MM.1S (cell line): ENCODE results near the gene REG1A.

Experiments
- DNase-seq: peaks from one replicate; pipeline ENCODE4 v3.0.0-alpha.2; 2015
- H2AFZ ChIP-seq: fragments of 300-600 bp; sonication (generic); 2 replicates; pipeline ENCODE4 v1.6.0; 2016; ENCODE audit warnings: antibody characterized with exemption, low read length
- H3F3A ChIP-seq: fragments of 300-600 bp; sonication (generic); 2 replicates; pipeline ENCODE4 v1.6.1; 2016; ENCODE audit warnings: mild to moderate bottlenecking, antibody characterized with exemption, low read length, moderate library complexity, mixed read lengths; ENCODE audit not compliant: insufficient read depth
- H3K27ac ChIP-seq: fragments of 300-600 bp; sonication (generic); 2 replicates; pipeline ENCODE4 v1.5.1; 2016; ENCODE audit warnings: mild to moderate bottlenecking, low read length
- H3K27me3 ChIP-seq: fragments of 300-600 bp; sonication (generic); replicated peaks from 2 replicates; pipeline ENCODE4 v1.6.0; 2016; ENCODE audit warnings: low read length; ENCODE audit not compliant: insufficient read depth
- H3K36me3 ChIP-seq: fragments of 300-600 bp; sonication (generic); replicated peaks from 2 replicates; pipeline ENCODE4 v1.6.1; 2016; ENCODE audit warnings: mild to moderate bottlenecking, low read length, mixed read lengths; ENCODE audit not compliant: insufficient read depth
- H3K4me1 ChIP-seq: fragments of 300-600 bp; sonication (generic); 2 replicates; pipeline ENCODE4 v1.6.1; 2016; ENCODE audit warnings: low read length, mixed read lengths
- H3K4me2 ChIP-seq: fragments of 300-600 bp; sonication (generic); 2 replicates; pipeline ENCODE4 v1.6.0; 2016; ENCODE audit warnings: low read depth, low read length
- H3K4me3 ChIP-seq: fragments of 300-600 bp; sonication (generic); 2 replicates; pipeline ENCODE4 v1.5.1; 2016; ENCODE audit warnings: low read length, mixed read lengths
- H3K79me2 ChIP-seq: fragments of 300-600 bp; sonication (generic); 2 replicates; pipeline ENCODE4 v1.6.1; 2016; ENCODE audit warnings: mixed run types, low read length, mixed read lengths
- H3K9ac ChIP-seq: fragments of 300-600 bp; sonication (generic); 2 replicates; pipeline ENCODE4 v1.6.1; 2016; ENCODE audit warnings: low read length, mixed read lengths
- H3K9me2 ChIP-seq: fragments of 300-600 bp; sonication (generic); replicated peaks from 2 replicates; pipeline ENCODE4 v1.6.1; 2016; ENCODE audit warnings: mild to moderate bottlenecking, low read length, mixed read lengths; ENCODE audit not compliant: insufficient read depth
- H3K9me3 ChIP-seq: fragments of 300-600 bp; sonication (generic); replicated peaks from 2 replicates; pipeline ENCODE4 v1.6.1; 2016; ENCODE audit warnings: mild to moderate bottlenecking, low read length, mixed read lengths; ENCODE audit not compliant: insufficient read depth
- H4K20me1 ChIP-seq: fragments of 300-600 bp; sonication (generic); 2 replicates; pipeline ENCODE4 v1.6.1; 2016; ENCODE audit warnings: mild to moderate bottlenecking, low read length, moderate library complexity, mixed read lengths; ENCODE audit not compliant: insufficient read depth
- EZH2 ChIP-seq: fragments of 300-600 bp; sonication (generic); optimal IDR thresholded peaks from 2 replicates; pipeline ENCODE3; 2017; ENCODE audit warnings: low read depth, mild to moderate bottlenecking, antibody characterized with exemption, low read length, mixed read lengths
- EZH2phosphoT487 ChIP-seq: fragments of 300-600 bp; sonication (generic); IDR thresholded peaks from 2 replicates; pipeline ENCODE4 v1.6.1; 2018; ENCODE audit warnings: antibody characterized with exemption, low read length
- TF ChIP-seq, protein P1 (sequence below): fragments of 300-600 bp; sonication (generic); IDR thresholded peaks from 2 replicates; pipeline ENCODE4 v1.5.1; 2016; ENCODE audit warnings: antibody characterized with exemption, low read length, mixed read lengths

Gene REG1A

DNA sequence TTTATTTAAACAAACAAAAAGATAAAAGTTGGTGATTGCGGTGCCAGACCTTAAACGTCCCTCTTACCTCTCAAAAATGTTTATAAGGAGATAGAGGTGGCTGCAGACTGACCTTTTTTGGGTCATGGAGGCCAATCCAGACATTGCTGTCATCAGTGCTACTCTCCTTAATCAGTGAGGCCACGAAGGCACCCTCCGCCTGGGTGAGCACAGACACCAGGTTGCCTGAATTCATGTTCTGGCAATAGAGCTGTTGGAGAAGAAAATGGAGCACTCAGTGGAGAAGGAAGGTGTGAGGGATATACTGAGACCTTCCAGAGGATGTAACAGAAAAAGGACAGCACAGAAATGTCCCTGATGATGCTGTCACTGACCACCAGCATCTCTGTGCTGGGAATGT, 34.0 kb upstream of the REG1A start:
- no peaks in the 10 kb centered on the region for H3K4me1 ChIP-seq
- no peaks in the 10 kb centered on the region for H3K36me3 ChIP-seq
- no peak overlapping the region for H3K4me3 ChIP-seq
- H3K27ac ChIP-seq = no peak overlapping the region
- TF ChIP-seq EZH2phosphoT487 = no peak
- no peak for TF ChIP-seq EZH2
- TF ChIP-seq, protein P1, sequence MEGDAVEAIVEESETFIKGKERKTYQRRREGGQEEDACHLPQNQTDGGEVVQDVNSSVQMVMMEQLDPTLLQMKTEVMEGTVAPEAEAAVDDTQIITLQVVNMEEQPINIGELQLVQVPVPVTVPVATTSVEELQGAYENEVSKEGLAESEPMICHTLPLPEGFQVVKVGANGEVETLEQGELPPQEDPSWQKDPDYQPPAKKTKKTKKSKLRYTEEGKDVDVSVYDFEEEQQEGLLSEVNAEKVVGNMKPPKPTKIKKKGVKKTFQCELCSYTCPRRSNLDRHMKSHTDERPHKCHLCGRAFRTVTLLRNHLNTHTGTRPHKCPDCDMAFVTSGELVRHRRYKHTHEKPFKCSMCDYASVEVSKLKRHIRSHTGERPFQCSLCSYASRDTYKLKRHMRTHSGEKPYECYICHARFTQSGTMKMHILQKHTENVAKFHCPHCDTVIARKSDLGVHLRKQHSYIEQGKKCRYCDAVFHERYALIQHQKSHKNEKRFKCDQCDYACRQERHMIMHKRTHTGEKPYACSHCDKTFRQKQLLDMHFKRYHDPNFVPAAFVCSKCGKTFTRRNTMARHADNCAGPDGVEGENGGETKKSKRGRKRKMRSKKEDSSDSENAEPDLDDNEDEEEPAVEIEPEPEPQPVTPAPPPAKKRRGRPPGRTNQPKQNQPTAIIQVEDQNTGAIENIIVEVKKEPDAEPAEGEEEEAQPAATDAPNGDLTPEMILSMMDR = no peak
- no peaks in the 10 kb centered on the region for H3K9me2 ChIP-seq
- H3K79me2 ChIP-seq = no peaks in the 10 kb centered on the region
- H3K4me2 ChIP-seq = no peak overlapping the region
- no peak overlapping the region for H2AFZ ChIP-seq
- no peaks in the 10 kb centered on the region for H3K27me3 ChIP-seq
- no peaks in the 10 kb centered on the region for H3F3A ChIP-seq
- no peaks in the 10 kb centered on the region for H4K20me1 ChIP-seq
- no peak overlapping the region for H3K9ac ChIP-seq
- DNase-seq = no peak
- no peaks in the 10 kb centered on the region for H3K9me3 ChIP-seq

DNA sequence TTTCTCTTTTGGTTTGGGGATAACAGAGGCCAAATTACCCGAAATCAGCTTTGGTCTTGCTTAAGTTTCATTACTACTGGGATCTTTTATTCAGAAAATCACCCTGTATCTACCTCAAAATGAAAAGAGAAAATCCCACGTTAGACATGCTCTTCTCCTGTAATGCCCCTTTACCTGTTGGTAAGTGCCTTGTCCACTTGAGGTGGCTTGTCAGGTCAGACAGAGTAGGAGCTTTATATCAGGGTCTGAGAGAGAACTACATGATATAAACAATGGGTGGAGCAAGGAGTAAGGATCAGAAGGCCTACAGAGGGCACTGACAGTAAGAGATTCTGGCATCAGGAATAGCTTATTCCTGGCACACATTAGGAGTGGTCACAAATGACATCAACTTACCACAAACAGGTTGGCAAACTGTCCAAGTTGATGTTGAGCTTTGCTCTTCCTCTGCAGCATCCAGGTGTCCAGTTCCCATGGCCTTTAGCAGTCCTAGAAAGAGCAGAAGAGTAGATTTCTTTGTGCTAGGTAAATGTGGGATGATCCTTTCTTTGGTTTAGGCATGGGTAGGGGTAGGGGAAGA, 32.4 kb upstream of the REG1A start, which contains the start of gene REG1B:
Gene REG1B (minus strand): TSS at position 209 of the 580 bp plus-strand sequence. CDS start 381 bp downstream, outside the sequence.
- Histone ChIP-seq H3K36me3 (no peaks in the 10 kb centered on the region), H3K9me3 (no peaks in the 10 kb centered on the region), H3K4me3 (no peak within 1 kb of the TSS), H3K27ac (no peak within 1 kb of the TSS), H3K27me3 (no peaks in the 10 kb centered on the region), H3K9me2 (no peaks in the 10 kb centered on the region), H4K20me1 (no peaks in the 10 kb centered on the region), H3F3A (no peaks in the 10 kb centered on the region), H2AFZ (no peak within 1 kb of the TSS), H3K4me2 (no peak within 1 kb of the TSS), H3K79me2 (no peaks in the 10 kb centered on the region), H3K4me1 (no peaks in the 10 kb centered on the region), H3K9ac (no peak within 1 kb of the TSS)
- no peak for TF ChIP-seq EZH2
- TF ChIP-seq EZH2phosphoT487 = no peak
- TF ChIP-seq, protein P1 = no peak
- no peak for DNase-seq

DNA sequence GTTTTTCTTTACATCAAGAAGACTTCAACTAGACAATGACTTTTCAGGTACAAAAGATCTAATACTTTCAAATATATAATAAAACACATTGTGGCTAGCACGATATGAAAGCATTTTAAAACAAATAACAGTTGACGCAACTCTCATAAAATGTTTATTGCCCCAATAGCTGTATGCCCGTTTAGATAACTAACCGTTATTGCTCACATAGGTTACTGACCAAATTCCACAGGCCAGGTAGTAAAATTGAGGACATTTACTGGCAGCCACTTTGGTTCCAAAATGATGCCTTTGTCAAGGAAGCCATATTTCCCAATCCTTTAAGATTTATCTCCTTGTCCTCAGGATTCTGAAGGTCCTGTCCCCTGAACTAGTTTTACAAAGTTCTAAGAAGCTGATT, 29.6 kb upstream of the REG1A start:
- DNase-seq = no peak
- Histone ChIP-seq H4K20me1 (no peaks in the 10 kb centered on the region), H3K9ac (no peak overlapping the region), H3K4me1 (no peaks in the 10 kb centered on the region), H3K4me2 (no peak overlapping the region), H3K27ac (no peak overlapping the region), H3K9me2 (no peaks in the 10 kb centered on the region), H3K27me3 (no peaks in the 10 kb centered on the region), H2AFZ (no peak overlapping the region), H3F3A (no peaks in the 10 kb centered on the region), H3K9me3 (no peaks in the 10 kb centered on the region), H3K79me2 (no peaks in the 10 kb centered on the region), H3K4me3 (no peak overlapping the region), H3K36me3 (no peaks in the 10 kb centered on the region)
- no peak for TF ChIP-seq EZH2phosphoT487
- TF ChIP-seq, protein P1 = no peak
- TF ChIP-seq EZH2 = no peak
